Caco-2 (cell line): Measurements from ENCODE around the gene GRIK3. TPM values are rescaled to one million over a fixed set of nuclear protein-coding genes. Genes with fewer than 3 reads are reported as not detected.

ENCODE experiments used
- BruUV-seq: library from RNA; stranded (reverse); fragments of 400-500 nt; replicated peaks from 2 replicates; lab custom pipeline; 2021; lab: Mats Ljungman, UMichigan
- CTCF ChIA-PET: fragments of 300-600 bp; sonication (Branson Sonifier 250); formaldehyde crosslinking; loops from one replicate; lab custom pipeline; 2022; ENCODE audit warnings: antibody characterized with exemption; lab: Charles Lee
- POLR2A ChIA-PET: fragments of 300-600 bp; sonication (Branson Sonifier 250); formaldehyde crosslinking; loops from one replicate; lab custom pipeline; 2022; ENCODE audit warnings: antibody characterized with exemption; lab: Charles Lee
- DNase-seq, 2 experiments: peaks; one replicate each; pipeline versions ENCODE4 v3.0.0 to v3.0.0-alpha.2; 2020 to 2022
- H3K27me3 ChIP-seq: replicated peaks from 2 replicates; pipeline ENCODE4 v1.6.0; 2011; ENCODE audit warnings: low read length; ENCODE audit not compliant: control insufficient read depth, insufficient read depth
- H3K36me3 ChIP-seq: 2 replicates; pipeline ENCODE4 v1.5.1; 2011; ENCODE audit warnings: low read length; ENCODE audit not compliant: control insufficient read depth, insufficient read depth
- H3K4me1 ChIP-seq: fragments of 250-450 bp; sonication (Bioruptor Pico); 2 replicates; pipeline ENCODE4 v1.5.1; 2020; ENCODE audit warnings: mild to moderate bottlenecking
- H3K4me3 ChIP-seq: 2 replicates; pipeline ENCODE4 v1.5.1; 2011; ENCODE audit warnings: low read depth, mild to moderate bottlenecking, control low read depth, low read length
- H3K9me3 ChIP-seq: fragments of 250-450 bp; sonication (Bioruptor Pico); 2 replicates; pipeline ENCODE4 v1.5.1; 2020; ENCODE audit warnings: mild to moderate bottlenecking, moderate library complexity
- H3K27ac Mint-ChIP-seq: one replicate; pipeline ENCODE4 v1.8.0; 2022; ENCODE audit warnings: mixed read lengths; ENCODE audit not compliant: unreplicated experiment
- H3K27me3 Mint-ChIP-seq: one replicate; pipeline ENCODE4 v1.8.0; 2022; ENCODE audit warnings: mixed read lengths; ENCODE audit not compliant: insufficient read depth, unreplicated experiment
- H3K36me3 Mint-ChIP-seq: one replicate; pipeline ENCODE4 v1.8.0; 2022; ENCODE audit warnings: mild to moderate bottlenecking, mixed read lengths; ENCODE audit not compliant: insufficient read depth, unreplicated experiment
- H3K4me1 Mint-ChIP-seq: one replicate; pipeline ENCODE4 v1.8.0; 2022; ENCODE audit warnings: low read depth, mixed read lengths; ENCODE audit not compliant: unreplicated experiment
- H3K4me3 Mint-ChIP-seq: one replicate; pipeline ENCODE4 v1.8.0; 2022; ENCODE audit warnings: mild to moderate bottlenecking, moderate library complexity, mixed read lengths; ENCODE audit not compliant: unreplicated experiment
- H3K9me3 Mint-ChIP-seq: one replicate; pipeline ENCODE4 v1.8.0; 2022; ENCODE audit warnings: mixed read lengths; ENCODE audit not compliant: unreplicated experiment
- intact Hi-C: fragments of 100-400 bp; cut with micrococcal nuclease; formaldehyde crosslinking; loops from one replicate; pipeline ENCODE4 v1.10.0; 2022; ENCODE audit not compliant: unreplicated experiment
- total RNA-seq: library from RNA; stranded (reverse); gene quantifications from 2 replicates; pipeline ENCODE4 v1.2.3, GENCODE V29; 2022
- TF ChIP-seq, protein P1 (sequence below), 2 experiments: fragments of 200-600 bp in 1 of 2; IDR thresholded peaks; 1 replicate in 1 of 2; 2 replicates in 1 of 2; pipeline versions ENCODE4 v1.5.1 to v1.8.0; 2011 to 2022; ENCODE audit warnings: antibody characterized with exemption in 1 of 2, control low read depth in 1 of 2, inconsistent platforms in 1 of 2, low read depth in 1 of 2, low read length in 1 of 2, mild to moderate bottlenecking in 1 of 2, moderate library complexity in 1 of 2; ENCODE audit not compliant: insufficient read depth in 1 of 2, severe bottlenecking in 1 of 2, unreplicated experiment in 1 of 2

GRIK3 gene
- total RNA-seq, 1 experiment from 2014 or later: not detected

DNA sequence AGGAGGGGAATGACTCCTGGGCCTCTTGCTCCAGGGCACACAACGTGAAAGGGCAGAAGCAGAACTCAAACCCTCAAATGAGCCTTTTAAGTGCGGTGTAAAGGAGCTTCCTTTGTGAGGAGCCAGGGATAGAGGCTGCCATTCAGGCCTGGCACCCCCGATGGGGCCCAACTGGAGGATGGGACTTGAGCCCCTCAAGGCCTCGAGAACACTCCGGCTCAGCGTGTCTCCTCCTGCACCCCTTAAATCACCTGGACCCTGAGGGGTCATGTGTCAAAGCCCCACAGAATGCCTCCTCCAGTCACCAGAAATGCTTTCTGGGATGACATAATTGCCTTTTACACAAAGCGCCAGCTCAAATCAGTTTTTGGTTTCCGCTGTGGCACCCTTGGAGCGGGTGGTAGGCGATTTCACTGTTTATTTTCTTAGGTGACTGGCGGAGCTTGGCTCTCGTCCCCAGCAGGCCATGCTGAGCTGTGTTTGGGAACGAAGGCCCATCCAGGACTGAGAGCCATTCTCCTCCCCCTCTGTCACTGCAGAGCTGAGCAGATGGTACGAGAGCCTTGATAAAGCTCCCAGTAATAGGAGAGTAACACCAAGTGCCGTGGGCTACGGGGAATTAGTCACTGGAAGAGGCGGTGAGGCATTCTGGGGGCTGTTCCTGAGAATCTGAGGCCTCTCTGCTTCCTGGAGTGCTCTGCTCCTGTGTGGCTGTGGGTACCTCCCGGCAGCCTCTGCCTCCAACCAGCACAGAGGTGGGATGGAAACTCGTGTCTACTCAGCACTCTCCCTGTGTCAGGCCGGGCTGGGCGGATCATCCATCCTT is 163.0 kb downstream of the GRIK3 start:
- H3K4me3 Mint-ChIP-seq: no peak overlapping the region
- peaks cover 4% of the 10 kb centered on the region for H3K27me3 Mint-ChIP-seq
- BruUV-seq: no TSS peak
- no peaks in the 10 kb centered on the region for H3K4me1 ChIP-seq
- DNase-seq: no peak
- no peak overlapping the region for H3K27ac Mint-ChIP-seq
- POLR2A ChIA-PET: no interaction called here
- CTCF ChIA-PET: no interaction called here
- H3K4me1 Mint-ChIP-seq: no peaks in the 10 kb centered on the region
- no peaks in the 10 kb centered on the region for H3K9me3 Mint-ChIP-seq
- H3K36me3 ChIP-seq: no peaks in the 10 kb centered on the region
- no peaks in the 10 kb centered on the region for H3K27me3 ChIP-seq
- intact Hi-C loops: no loop called here
- no peak overlapping the region for H3K4me3 ChIP-seq
- TF ChIP-seq, protein P1, sequence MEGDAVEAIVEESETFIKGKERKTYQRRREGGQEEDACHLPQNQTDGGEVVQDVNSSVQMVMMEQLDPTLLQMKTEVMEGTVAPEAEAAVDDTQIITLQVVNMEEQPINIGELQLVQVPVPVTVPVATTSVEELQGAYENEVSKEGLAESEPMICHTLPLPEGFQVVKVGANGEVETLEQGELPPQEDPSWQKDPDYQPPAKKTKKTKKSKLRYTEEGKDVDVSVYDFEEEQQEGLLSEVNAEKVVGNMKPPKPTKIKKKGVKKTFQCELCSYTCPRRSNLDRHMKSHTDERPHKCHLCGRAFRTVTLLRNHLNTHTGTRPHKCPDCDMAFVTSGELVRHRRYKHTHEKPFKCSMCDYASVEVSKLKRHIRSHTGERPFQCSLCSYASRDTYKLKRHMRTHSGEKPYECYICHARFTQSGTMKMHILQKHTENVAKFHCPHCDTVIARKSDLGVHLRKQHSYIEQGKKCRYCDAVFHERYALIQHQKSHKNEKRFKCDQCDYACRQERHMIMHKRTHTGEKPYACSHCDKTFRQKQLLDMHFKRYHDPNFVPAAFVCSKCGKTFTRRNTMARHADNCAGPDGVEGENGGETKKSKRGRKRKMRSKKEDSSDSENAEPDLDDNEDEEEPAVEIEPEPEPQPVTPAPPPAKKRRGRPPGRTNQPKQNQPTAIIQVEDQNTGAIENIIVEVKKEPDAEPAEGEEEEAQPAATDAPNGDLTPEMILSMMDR (IDR thresholded peaks at IDR 0.05; ENCODE audit: insufficient read depth in 1 of 2, low read depth in 1 of 2, low read length in 1 of 2, severe bottlenecking in 1 of 2, unreplicated experiment in 1 of 2): no peak
- no peaks in the 10 kb centered on the region for H3K36me3 Mint-ChIP-seq
- H3K9me3 ChIP-seq: no peaks in the 10 kb centered on the region

DNA sequence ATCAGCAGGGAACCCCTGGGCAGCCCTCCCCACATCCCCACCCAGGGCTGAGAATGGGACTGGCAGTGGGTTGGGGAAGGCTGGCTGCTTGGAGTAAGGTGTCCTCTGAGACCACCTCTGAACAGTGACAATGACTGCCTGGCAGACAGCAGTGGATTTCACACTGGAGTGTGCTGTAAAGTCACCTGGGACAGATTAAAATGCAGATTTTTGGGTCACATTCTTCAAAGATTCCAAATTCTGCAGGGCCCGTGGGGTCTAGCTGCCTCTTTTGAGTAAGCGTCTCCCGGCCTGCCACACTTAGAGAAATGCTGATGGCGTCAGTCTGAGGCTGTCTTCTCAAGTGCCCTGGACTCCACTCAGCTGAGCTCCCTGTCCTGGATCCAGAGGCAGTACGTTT is 164.5 kb downstream of the GRIK3 start:
- Mint-ChIP-seq H3K36me3 (no peaks in the 10 kb centered on the region), H3K27ac (no peak overlapping the region), H3K27me3 (peaks cover 4% of the 10 kb centered on the region), H3K9me3 (no peaks in the 10 kb centered on the region), H3K4me1 (no peaks in the 10 kb centered on the region), H3K4me3 (no peak overlapping the region)
- POLR2A ChIA-PET: no interaction called here
- no peak for DNase-seq
- CTCF ChIA-PET: no interaction called here
- Histone ChIP-seq H3K4me3 (no peak overlapping the region), H3K4me1 (no peaks in the 10 kb centered on the region), H3K36me3 (no peaks in the 10 kb centered on the region), H3K27me3 (no peaks in the 10 kb centered on the region), H3K9me3 (no peaks in the 10 kb centered on the region)
- no TSS peak for BruUV-seq
- TF ChIP-seq, protein P1 (IDR thresholded peaks at IDR 0.05; ENCODE audit: insufficient read depth in 1 of 2, low read depth in 1 of 2, low read length in 1 of 2, severe bottlenecking in 1 of 2, unreplicated experiment in 1 of 2): no peak
- intact Hi-C loops: no loop called here

DNA sequence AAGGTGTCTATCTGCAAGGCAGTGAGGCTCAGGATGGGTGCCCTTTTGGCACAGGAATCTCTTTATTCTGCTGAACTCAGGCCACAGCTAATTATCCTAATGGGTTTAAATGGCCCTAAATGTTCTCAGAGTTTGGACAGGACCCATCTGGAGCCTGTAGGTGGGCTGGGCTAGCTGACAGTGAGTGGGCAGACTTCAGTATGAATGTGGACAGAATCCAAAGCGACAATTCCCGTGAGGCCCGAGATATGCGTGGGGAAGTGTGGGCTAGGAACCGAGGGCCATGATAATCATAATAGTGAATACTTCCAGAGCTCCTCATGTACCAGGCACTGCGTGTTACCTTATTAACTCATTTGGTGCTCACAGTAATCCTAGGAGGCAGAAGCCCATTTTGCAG is 165.3 kb downstream of the GRIK3 start:
- no peaks in the 10 kb centered on the region for H3K9me3 Mint-ChIP-seq
- no peak overlapping the region for H3K27ac Mint-ChIP-seq
- peaks cover 4% of the 10 kb centered on the region for H3K27me3 Mint-ChIP-seq
- DNase-seq: no peak
- ChIA-PET POLR2A (no interaction called here), CTCF (no interaction called here)
- no peaks in the 10 kb centered on the region for H3K36me3 ChIP-seq
- H3K9me3 ChIP-seq: no peaks in the 10 kb centered on the region
- H3K27me3 ChIP-seq: no peaks in the 10 kb centered on the region
- intact Hi-C loops: no loop called here
- no peaks in the 10 kb centered on the region for H3K36me3 Mint-ChIP-seq
- TF ChIP-seq, protein P1 (IDR thresholded peaks at IDR 0.05; ENCODE audit: insufficient read depth in 1 of 2, low read depth in 1 of 2, low read length in 1 of 2, severe bottlenecking in 1 of 2, unreplicated experiment in 1 of 2): no peak
- no peaks in the 10 kb centered on the region for H3K4me1 ChIP-seq
- no peak overlapping the region for H3K4me3 Mint-ChIP-seq
- H3K4me1 Mint-ChIP-seq: no peaks in the 10 kb centered on the region
- no peak overlapping the region for H3K4me3 ChIP-seq
- no TSS peak for BruUV-seq
